ENCODE measurements around the gene IL17RB.

Gene IL17RB

GRCh38 chr3:53845881-53846133 is 561 bp upstream of the IL17RB start:
- TF ChIP-seq SIN3A (IDR thresholded peaks at IDR 0.05; ENCODE audit: borderline replicate concordance, insufficient read depth, low read length): no peak
- no peak for TF ChIP-seq POLR2AphosphoS5 (IDR thresholded peaks at IDR 0.05; ENCODE audit: low read depth, low read length)
- TF ChIP-seq TAF1 (IDR thresholded peaks at IDR 0.05; ENCODE audit: borderline replicate concordance, insufficient read depth, low read length): no peak
- TF ChIP-seq, protein P1, sequence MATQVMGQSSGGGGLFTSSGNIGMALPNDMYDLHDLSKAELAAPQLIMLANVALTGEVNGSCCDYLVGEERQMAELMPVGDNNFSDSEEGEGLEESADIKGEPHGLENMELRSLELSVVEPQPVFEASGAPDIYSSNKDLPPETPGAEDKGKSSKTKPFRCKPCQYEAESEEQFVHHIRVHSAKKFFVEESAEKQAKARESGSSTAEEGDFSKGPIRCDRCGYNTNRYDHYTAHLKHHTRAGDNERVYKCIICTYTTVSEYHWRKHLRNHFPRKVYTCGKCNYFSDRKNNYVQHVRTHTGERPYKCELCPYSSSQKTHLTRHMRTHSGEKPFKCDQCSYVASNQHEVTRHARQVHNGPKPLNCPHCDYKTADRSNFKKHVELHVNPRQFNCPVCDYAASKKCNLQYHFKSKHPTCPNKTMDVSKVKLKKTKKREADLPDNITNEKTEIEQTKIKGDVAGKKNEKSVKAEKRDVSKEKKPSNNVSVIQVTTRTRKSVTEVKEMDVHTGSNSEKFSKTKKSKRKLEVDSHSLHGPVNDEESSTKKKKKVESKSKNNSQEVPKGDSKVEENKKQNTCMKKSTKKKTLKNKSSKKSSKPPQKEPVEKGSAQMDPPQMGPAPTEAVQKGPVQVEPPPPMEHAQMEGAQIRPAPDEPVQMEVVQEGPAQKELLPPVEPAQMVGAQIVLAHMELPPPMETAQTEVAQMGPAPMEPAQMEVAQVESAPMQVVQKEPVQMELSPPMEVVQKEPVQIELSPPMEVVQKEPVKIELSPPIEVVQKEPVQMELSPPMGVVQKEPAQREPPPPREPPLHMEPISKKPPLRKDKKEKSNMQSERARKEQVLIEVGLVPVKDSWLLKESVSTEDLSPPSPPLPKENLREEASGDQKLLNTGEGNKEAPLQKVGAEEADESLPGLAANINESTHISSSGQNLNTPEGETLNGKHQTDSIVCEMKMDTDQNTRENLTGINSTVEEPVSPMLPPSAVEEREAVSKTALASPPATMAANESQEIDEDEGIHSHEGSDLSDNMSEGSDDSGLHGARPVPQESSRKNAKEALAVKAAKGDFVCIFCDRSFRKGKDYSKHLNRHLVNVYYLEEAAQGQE (IDR thresholded peaks at IDR 0.05; ENCODE audit: insufficient read depth in 1 of 2, low read depth in 2 of 2, low read length in 2 of 2): no peak
- TF ChIP-seq FOXP2 (optimal IDR thresholded peaks at IDR 0.05; ENCODE audit: borderline replicate concordance, extremely low read depth, extremely low read length, insufficient read depth): no peak

DNA sequence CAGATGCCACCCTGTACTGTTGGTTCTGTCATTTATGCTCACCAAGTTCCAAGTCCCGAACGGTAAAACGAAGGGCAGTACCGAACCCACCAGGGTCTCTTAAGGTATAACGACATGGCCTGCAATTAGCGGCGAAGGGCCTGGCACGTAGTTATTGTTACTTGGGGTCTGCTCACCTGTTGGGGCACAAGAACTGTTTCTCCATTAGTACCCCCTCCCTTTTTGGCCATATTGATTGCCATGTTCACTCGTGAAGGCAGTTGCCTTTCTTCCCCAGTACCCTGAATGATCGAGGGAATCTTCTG is 435 bp downstream of the IL17RB start:
- TF ChIP-seq FOXP2 (optimal IDR thresholded peaks at IDR 0.05; ENCODE audit: borderline replicate concordance, extremely low read depth, extremely low read length, insufficient read depth) (no peak), POLR2AphosphoS5 (IDR thresholded peaks at IDR 0.05; ENCODE audit: low read depth, low read length) (no peak), TAF1 (IDR thresholded peaks at IDR 0.05; ENCODE audit: borderline replicate concordance, insufficient read depth, low read length) (no peak), SIN3A (IDR thresholded peaks at IDR 0.05; ENCODE audit: borderline replicate concordance, insufficient read depth, low read length) (no peak)
- TF ChIP-seq, protein P1 (IDR thresholded peaks at IDR 0.05; ENCODE audit: insufficient read depth in 1 of 2, low read depth in 2 of 2, low read length in 2 of 2): no peak

DNA sequence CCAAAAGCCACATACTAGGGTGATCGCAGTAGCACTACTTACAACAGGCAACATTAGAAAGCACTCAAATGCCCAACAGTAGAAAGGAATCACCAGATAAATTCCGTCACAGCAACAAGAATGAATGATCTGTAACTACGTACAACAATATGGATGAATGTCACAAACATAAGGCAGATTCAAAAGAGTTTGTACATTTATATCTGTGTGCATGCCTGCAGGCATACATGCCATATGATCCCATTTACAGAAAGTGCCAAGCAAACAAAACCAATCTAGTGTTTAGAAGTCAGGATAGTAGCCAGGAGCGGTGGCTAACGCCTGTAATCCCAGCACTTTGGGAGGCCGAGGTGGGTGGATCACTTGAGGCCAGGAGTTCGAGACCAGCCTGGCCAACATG is 3.5 kb downstream of the IL17RB start:
- TF ChIP-seq FOXP2 (optimal IDR thresholded peaks at IDR 0.05; ENCODE audit: borderline replicate concordance, extremely low read depth, extremely low read length, insufficient read depth) (no peak), TAF1 (IDR thresholded peaks at IDR 0.05; ENCODE audit: borderline replicate concordance, insufficient read depth, low read length) (no peak), POLR2AphosphoS5 (IDR thresholded peaks at IDR 0.05; ENCODE audit: low read depth, low read length) (no peak)
- TF ChIP-seq, protein P1 (IDR thresholded peaks at IDR 0.05; ENCODE audit: insufficient read depth in 1 of 2, low read depth in 2 of 2, low read length in 2 of 2): no peak

- no peak for TF ChIP-seq TAF1 (IDR thresholded peaks at IDR 0.05; ENCODE audit: borderline replicate concordance, insufficient read depth, low read length)
- TF ChIP-seq SIN3A (IDR thresholded peaks at IDR 0.05; ENCODE audit: borderline replicate concordance, insufficient read depth, low read length): no peak
- TF ChIP-seq, protein P1 (IDR thresholded peaks at IDR 0.05; ENCODE audit: insufficient read depth in 1 of 2, low read depth in 2 of 2, low read length in 2 of 2): no peak
- no peak for TF ChIP-seq POLR2AphosphoS5 (IDR thresholded peaks at IDR 0.05; ENCODE audit: low read depth, low read length)
- TF ChIP-seq FOXP2 (optimal IDR thresholded peaks at IDR 0.05; ENCODE audit: borderline replicate concordance, extremely low read depth, extremely low read length, insufficient read depth): no peak
Observed at GRCh38 chr3:53850895-53851294, 4.5 kb downstream of the IL17RB start.

DNA sequence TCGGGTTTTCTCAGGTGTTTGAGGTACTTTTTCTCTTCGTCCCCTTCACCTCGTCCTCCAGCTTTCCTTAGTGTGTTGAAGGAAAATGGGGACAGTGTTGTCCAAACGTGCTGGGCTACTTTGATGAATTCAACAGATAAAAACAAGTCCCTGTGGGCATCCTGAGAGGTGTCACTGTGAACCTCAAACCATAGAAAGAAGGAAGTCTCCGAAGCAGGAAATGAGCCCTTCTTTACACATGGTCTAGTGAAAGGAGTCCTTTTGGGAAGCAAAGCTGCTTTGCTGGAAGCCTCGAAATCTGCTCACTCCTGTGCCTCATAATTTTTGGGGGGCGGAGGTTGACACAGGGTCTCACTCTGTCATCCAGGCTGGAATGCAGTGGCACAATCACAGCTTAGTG is 10.6 kb downstream of the IL17RB start:
- TF ChIP-seq FOXP2 (optimal IDR thresholded peaks at IDR 0.05; ENCODE audit: borderline replicate concordance, extremely low read depth, extremely low read length, insufficient read depth) (no peak), SIN3A (IDR thresholded peaks at IDR 0.05; ENCODE audit: borderline replicate concordance, insufficient read depth, low read length) (no peak), TAF1 (IDR thresholded peaks at IDR 0.05; ENCODE audit: borderline replicate concordance, insufficient read depth, low read length) (no peak), POLR2AphosphoS5 (IDR thresholded peaks at IDR 0.05; ENCODE audit: low read depth, low read length) (no peak)
- TF ChIP-seq, protein P1 (IDR thresholded peaks at IDR 0.05; ENCODE audit: insufficient read depth in 1 of 2, low read depth in 2 of 2, low read length in 2 of 2): no peak

Data from PFSK-1 (cell line).